H1 (cell line): ENCODE data around the gene SLC23A3. TPM values are rescaled to one million over a fixed set of nuclear protein-coding genes. Genes with fewer than 3 reads are reported as not detected.

Experiments
- CTCF ChIA-PET: fragments of 300-600 bp; sonication (Branson Sonifier 250); formaldehyde crosslinking; loops from one replicate; lab custom pipeline; 2021; ENCODE audit not compliant: partially characterized antibody; lab: Charles Lee
- POLR2A ChIA-PET: fragments of 300-600 bp; sonication (Branson Sonifier 250); formaldehyde crosslinking; loops from one replicate; lab custom pipeline; 2021; ENCODE audit warnings: inconsistent platforms; ENCODE audit not compliant: partially characterized antibody; lab: Charles Lee
- DNase-seq, 2 experiments: peaks; one replicate each; pipeline versions ENCODE4 v3.0.0 to v3.0.0-alpha.2; 2010 to 2022; ENCODE audit warnings: low spot score in 2 of 2, low read depth in 1 of 2, mixed read lengths in 1 of 2
- FAIRE-seq: peaks from 2 replicates; lab custom pipeline; 2011; peaks lifted over from hg19 to GRCh38; lab: Jason Lieb, UNC
- H2AFZ ChIP-seq: 2 replicates; pipeline ENCODE4 v1.8.1; 2012; ENCODE audit warnings: low read length, inconsistent platforms
- H2AK5ac ChIP-seq: 2 replicates; pipeline ENCODE4 v1.6.1; 2013; ENCODE audit warnings: low read depth, low read length
- H2BK120ac ChIP-seq: replicated peaks from 2 replicates; pipeline ENCODE3; 2013; ENCODE audit warnings: low read depth, low read length, inconsistent platforms
- H2BK12ac ChIP-seq: 2 replicates; pipeline ENCODE4 v1.6.1; 2013; ENCODE audit warnings: low read depth, low read length
- H2BK15ac ChIP-seq: 2 replicates; pipeline ENCODE4 v1.6.1; 2013; ENCODE audit warnings: low read length
- H2BK20ac ChIP-seq: 2 replicates; pipeline ENCODE4 v1.6.1; 2013; ENCODE audit warnings: low read length
- H2BK5ac ChIP-seq: 2 replicates; pipeline ENCODE4 v1.6.1; 2013; ENCODE audit warnings: low read depth, low read length
- H3K14ac ChIP-seq: 2 replicates; pipeline ENCODE4 v1.6.1; 2013; ENCODE audit warnings: inconsistent platforms; ENCODE audit not compliant: insufficient read length
- H3K18ac ChIP-seq: 2 replicates; pipeline ENCODE4 v1.6.1; 2013; ENCODE audit warnings: low read length; ENCODE audit errors: extremely low read depth
- H3K23ac ChIP-seq: 2 replicates; pipeline ENCODE4 v1.6.1; 2013; ENCODE audit warnings: inconsistent platforms; ENCODE audit not compliant: insufficient read length
- H3K23me2 ChIP-seq: 2 replicates; pipeline ENCODE4 v1.6.1; 2013; ENCODE audit warnings: low read depth, low read length
- H3K27ac ChIP-seq: 2 replicates; pipeline ENCODE4 v1.6.1; 2011; ENCODE audit warnings: low read depth, low read length, inconsistent platforms
- H3K27me3 ChIP-seq, 4 experiments: replicated peaks in 1 of 4; 1 replicate in 1 of 4; 2 replicates in 3 of 4; pipeline versions ENCODE4 v1.6.1 to v1.8.1; 2011 to 2013; ENCODE audit warnings: low read length in 3 of 4, mild to moderate bottlenecking in 3 of 4, inconsistent platforms in 2 of 4, mixed read lengths in 2 of 4, moderate library complexity in 1 of 4; ENCODE audit not compliant: control insufficient read depth in 3 of 4, insufficient read depth in 3 of 4; ENCODE audit errors: extremely low read depth in 1 of 4
- H3K36me3 ChIP-seq, 4 experiments: 2 replicates each; pipeline versions ENCODE4 v1.6.1 to v1.8.1; 2011 to 2013; ENCODE audit warnings: mild to moderate bottlenecking in 4 of 4, low read length in 3 of 4, moderate library complexity in 2 of 4, control low read depth in 1 of 4, inconsistent platforms in 1 of 4; ENCODE audit not compliant: insufficient read depth in 4 of 4, control insufficient read depth in 2 of 4
- H3K4ac ChIP-seq: replicated peaks from 2 replicates; pipeline ENCODE3; 2013; ENCODE audit warnings: low read length, low read depth, mixed read lengths, inconsistent platforms; ENCODE audit not compliant: insufficient read length
- H3K4me1 ChIP-seq, 4 experiments: replicated peaks in 1 of 4; 1 replicate in 1 of 4; 2 replicates in 3 of 4; pipeline versions ENCODE4 v1.6.1 to v1.8.1; 2011 to 2013; ENCODE audit warnings: low read length in 3 of 4, inconsistent platforms in 2 of 4, mixed read lengths in 1 of 4; ENCODE audit not compliant: insufficient read depth in 4 of 4, control insufficient read depth in 3 of 4
- H3K4me2 ChIP-seq, 2 experiments: 2 replicates each; pipeline versions ENCODE4 v1.6.1 to v1.8.1; 2011 to 2013; ENCODE audit warnings: low read depth in 2 of 2, low read length in 2 of 2, control low read depth in 1 of 2, inconsistent platforms in 1 of 2, mild to moderate bottlenecking in 1 of 2; ENCODE audit not compliant: insufficient read depth in 1 of 2
- H3K4me3 ChIP-seq, 4 experiments: fragments of 200-600, 300-600 bp in 1 of 4; sonication (generic), shearing (Covaris generic), sonication (Bioruptor Twin) in 1 of 4; 2 replicates each; pipeline versions ENCODE4 v1.5.1 to v1.8.1; 2011 to 2016; ENCODE audit warnings: low read length in 4 of 4, low read depth in 3 of 4, control low read depth in 2 of 4, inconsistent platforms in 2 of 4, mild to moderate bottlenecking in 2 of 4, mixed read lengths in 1 of 4, moderate library complexity in 1 of 4; ENCODE audit not compliant: insufficient read depth in 2 of 4; ENCODE audit errors: extremely low read depth in 1 of 4
- H3K56ac ChIP-seq: replicated peaks from 2 replicates; pipeline ENCODE3; 2013; ENCODE audit warnings: low read depth, mild to moderate bottlenecking, mixed read lengths, low read length, inconsistent platforms; ENCODE audit not compliant: insufficient read length
- H3K79me1 ChIP-seq: 2 replicates; pipeline ENCODE4 v1.6.1; 2013; ENCODE audit warnings: low read depth, low read length, control low read depth
- H3K79me2 ChIP-seq, 2 experiments: 2 replicates each; pipeline versions ENCODE4 v1.6.1 to v1.8.1; 2012 to 2013; ENCODE audit warnings: low read length in 2 of 2, mild to moderate bottlenecking in 2 of 2, inconsistent platforms in 1 of 2; ENCODE audit not compliant: insufficient read depth in 2 of 2, control insufficient read depth in 1 of 2
- H3K9ac ChIP-seq, 4 experiments: replicated peaks in 1 of 4; 1 replicate in 1 of 4; 2 replicates in 3 of 4; pipeline versions ENCODE4 v1.6.1 to v1.8.1; 2011 to 2013; ENCODE audit warnings: low read depth in 3 of 4, low read length in 3 of 4, control low read depth in 2 of 4, mild to moderate bottlenecking in 2 of 4, moderate library complexity in 2 of 4, inconsistent platforms in 1 of 4; ENCODE audit errors: extremely low read depth in 1 of 4
- H3K9me3 ChIP-seq, 2 experiments: 2 replicates each; pipeline versions ENCODE4 v1.6.1 to v1.8.1; 2012 to 2013; ENCODE audit warnings: mild to moderate bottlenecking in 2 of 2, moderate library complexity in 2 of 2, control low read depth in 1 of 2, inconsistent platforms in 1 of 2, low read depth in 1 of 2, low read length in 1 of 2, mixed read lengths in 1 of 2; ENCODE audit not compliant: insufficient read depth in 2 of 2
- H4K20me1 ChIP-seq, 2 experiments: replicated peaks in 1 of 2; 2 replicates each; pipeline versions ENCODE3 to v1.8.1; 2011 to 2013; ENCODE audit warnings: inconsistent platforms in 2 of 2, low read length in 2 of 2, mild to moderate bottlenecking in 1 of 2; ENCODE audit not compliant: insufficient read depth in 2 of 2, control insufficient read depth in 1 of 2
- H4K5ac ChIP-seq: 2 replicates; pipeline ENCODE4 v1.6.1; 2013; ENCODE audit warnings: low read length, low read depth, mixed read lengths, inconsistent platforms; ENCODE audit not compliant: insufficient read length
- H4K8ac ChIP-seq: 2 replicates; pipeline ENCODE4 v1.8.0; 2013; ENCODE audit warnings: mild to moderate bottlenecking, moderate library complexity, low read length, inconsistent platforms; ENCODE audit not compliant: insufficient read depth; ENCODE audit errors: extremely low read depth
- H4K91ac ChIP-seq: replicated peaks from 2 replicates; pipeline ENCODE3; 2013; ENCODE audit warnings: low read length, mixed read lengths, inconsistent platforms; ENCODE audit not compliant: insufficient read length
- BACH1 ChIP-seq: IDR thresholded peaks from 2 replicates; pipeline ENCODE4 v1.6.1; 2012; ENCODE audit warnings: low read length, improper control_type of control experiment
- BCL11A ChIP-seq, 2 experiments: IDR thresholded peaks; one replicate each; pipeline ENCODE4 v1.6.1; 2011; ENCODE audit warnings: low read depth in 2 of 2, low read length in 2 of 2, mild to moderate bottlenecking in 2 of 2
- BRCA1 ChIP-seq: IDR thresholded peaks from 2 replicates; pipeline ENCODE4 v1.6.1; 2012; ENCODE audit warnings: low read depth, low read length, improper control_type of control experiment
- CBX8 ChIP-seq: fragments of 300-800, 300-1000 bp; sonication (generic); IDR thresholded peaks from 2 replicates; pipeline ENCODE4 v1.7.1; 2016; ENCODE audit warnings: low read depth, low read length, borderline replicate concordance
- E2F6 ChIP-seq: IDR thresholded peaks from 2 replicates; pipeline ENCODE4 v1.6.1; 2012; ENCODE audit warnings: inconsistent platforms
- EP300 ChIP-seq, 2 experiments: IDR thresholded peaks; 1 replicate in 1 of 2; 2 replicates in 1 of 2; pipeline ENCODE4 v1.6.1; 2011 to 2012; ENCODE audit warnings: low read depth in 2 of 2, low read length in 2 of 2, mild to moderate bottlenecking in 2 of 2, borderline replicate concordance in 1 of 2, inconsistent platforms in 1 of 2, moderate library complexity in 1 of 2
- JUND ChIP-seq: IDR thresholded peaks from 2 replicates; pipeline ENCODE4 v1.6.1; 2011; ENCODE audit warnings: mild to moderate bottlenecking, improper control_type of control experiment, low read length
- KDM1A ChIP-seq: fragments of 200-600, 300-600 bp; sonication (generic); IDR thresholded peaks from 2 replicates; pipeline ENCODE4 v1.7.1; 2016; ENCODE audit warnings: mild to moderate bottlenecking, low read length, borderline replicate concordance
- MAFK ChIP-seq: IDR thresholded peaks from 2 replicates; pipeline ENCODE4 v1.6.1; 2012; ENCODE audit warnings: low read depth, mild to moderate bottlenecking, improper control_type of control experiment, low read length
- PHF8 ChIP-seq: fragments of 200-600 bp; sonication (generic); conservative IDR thresholded peaks from 2 replicates; pipeline ENCODE4 v1.7.1; 2012; ENCODE audit warnings: low read depth, mild to moderate bottlenecking, inconsistent platforms, low read length, moderate library complexity
- POLR2AphosphoS5 ChIP-seq: IDR thresholded peaks from 2 replicates; pipeline ENCODE4 v1.6.1; 2011; ENCODE audit warnings: low read depth, low read length
- RXRA ChIP-seq: IDR thresholded peaks from 2 replicates; pipeline ENCODE4 v1.6.1; 2011; ENCODE audit warnings: low read depth, mild to moderate bottlenecking, low read length, moderate library complexity; ENCODE audit not compliant: insufficient read depth
- SP1 ChIP-seq: IDR thresholded peaks from 2 replicates; pipeline ENCODE4 v1.6.1; 2011; ENCODE audit warnings: low read depth, low read length
- SP2 ChIP-seq: IDR thresholded peaks from 2 replicates; pipeline ENCODE4 v1.6.1; 2012; ENCODE audit warnings: mild to moderate bottlenecking, low read length, inconsistent platforms
- ZNF274 ChIP-seq: IDR thresholded peaks from 2 replicates; pipeline ENCODE4 v1.7.0; 2012; ENCODE audit warnings: low read length, borderline replicate concordance; ENCODE audit errors: extremely low read depth
- polyA plus RNA-seq, 7 experiments: library from polyadenylated mRNA; depleted of rRNA in 3 of 7; stranded (reverse) in 5 of 7; unstranded in 2 of 7; fragments of >200 nt in 5 of 7; fragments of 200-250 nt in 2 of 7; gene quantifications; 1 replicate in 5 of 7; 2 replicates in 1 of 7; 4 replicates in 1 of 7; pipeline versions ENCODE4 v1.2.1 to v1.2.3, GENCODE V29; 2011 to 2013; ENCODE audit warnings: missing spikeins in 2 of 7, mixed read lengths in 2 of 7
- total RNA-seq: library from RNA; stranded (reverse); fragmentation: NEBNext Ultra II Directional; extraction: Animal tissue kit (Norgen Biotek cat#: 25700); gene quantifications from 2 replicates; pipeline ENCODE4 v1.2.1, GENCODE V29; 2021

SLC23A3 gene
- total and polyA plus RNA-seq, 2 of the 8 experiments (the other 6 are each of a cell fraction or from before 2014, with no cell fraction given) = 0.35 to 0.84 TPM

GRCh38 chr2:219168932-219169331 lies 897 bp downstream of the SLC23A3 start:
- FAIRE-seq = no peak
- ChIA-PET POLR2A (no interaction called here), CTCF (interaction anchor here (1.1 to 8.3 kb wide), 5 partner anchors 12 to 140 kb away, joined by 4 to 71 read pairs (median 4); partner anchors contain the start of gene NHEJ1)
- TF ChIP-seq BRCA1 (no peak), MAFK (no peak), ZNF274 (no peak), KDM1A (no peak), RXRA (no peak), BCL11A (IDR thresholded peaks at IDR 0.05; ENCODE audit: low read depth in 2 of 2, low read length in 2 of 2) (no peak), BACH1 (no peak), SP1 (no peak), SP2 (no peak), E2F6 (no peak), JUND (no peak), PHF8 (no peak), EP300 (IDR thresholded peaks at IDR 0.05; ENCODE audit: borderline replicate concordance in 1 of 2, low read depth in 2 of 2, low read length in 2 of 2) (no peak), CBX8 (no peak), POLR2AphosphoS5 (no peak)

More at GRCh38 chr2:219168932-219169331, 897 bp downstream of the SLC23A3 start:
- no peak overlapping the region for H2AFZ ChIP-seq
- H2BK15ac ChIP-seq = no peak overlapping the region
- DNase-seq = no peak
- H2BK5ac ChIP-seq = no peak overlapping the region
- H2AK5ac ChIP-seq = no peak overlapping the region
- no peak overlapping the region for H3K14ac ChIP-seq
- no peaks in the 10 kb centered on the region for H3K9me3 ChIP-seq
- no peak overlapping the region for H3K18ac ChIP-seq
- H4K5ac ChIP-seq = no peak overlapping the region
- no peak overlapping the region for H3K27ac ChIP-seq
- H3K4me1 ChIP-seq = no peaks in the 10 kb centered on the region
- no peak overlapping the region for H3K23ac ChIP-seq
- H3K9ac ChIP-seq = no peak overlapping the region
- H3K36me3 ChIP-seq = peaks cover 0 to 2% (median 0%) of the 10 kb centered on the region in 4 experiments; a peak in 2 of 8 replicates
- H4K20me1 ChIP-seq = peaks cover 0 to 4% of the 10 kb centered on the region in 2 experiments
- H3K27me3 ChIP-seq = no peaks in the 10 kb centered on the region; a peak in 1 of 7 replicates
- no peak overlapping the region for H3K56ac ChIP-seq
- no peak overlapping the region for H4K8ac ChIP-seq
- H2BK120ac ChIP-seq = no peak overlapping the region
- H4K91ac ChIP-seq = no peak overlapping the region
- H3K4me3 ChIP-seq = no peak overlapping the region
- no peaks in the 10 kb centered on the region; the same call in 1 of the 2 replicates for H3K79me1 ChIP-seq
- H3K4me2 ChIP-seq = no peak overlapping the region
- no peaks in the 10 kb centered on the region for H3K23me2 ChIP-seq
- H3K79me2 ChIP-seq = no peaks in the 10 kb centered on the region
- H2BK20ac ChIP-seq = no peak overlapping the region
- H3K4ac ChIP-seq = no peak overlapping the region
- H2BK12ac ChIP-seq = no peak overlapping the region
